Measurements from ENCODE around the gene SOBP.

SOBP gene

GRCh38 chr6:107642095-107642860, 152.4 kb downstream of the SOBP start:
- no peak for DNase-seq

- no peak for DNase-seq
These were observed 153.0 kb downstream of the SOBP start for GRCh38 chr6:107642861-107643328.

- DNase-seq: no peak
These were observed 154.6 kb downstream of the SOBP start for GRCh38 chr6:107644513-107644912.

GRCh38 chr6:107645740-107646139, 155.8 kb downstream of the SOBP start:
- no peak for DNase-seq

GRCh38 chr6:107646176-107646575, 156.3 kb downstream of the SOBP start:
- DNase-seq: no peak

GRCh38 chr6:107646776-107647438, 157.0 kb downstream of the SOBP start:
- no peak for DNase-seq

- no peak for DNase-seq
These were observed 157.6 kb downstream of the SOBP start for GRCh38 chr6:107647439-107647948.

- no peak for DNase-seq
These were observed 159.1 kb downstream of the SOBP start for GRCh38 chr6:107648983-107649382.

- no peak for DNase-seq
These were observed 162.7 kb downstream of the SOBP start for GRCh38 chr6:107652526-107653182.

- no peak for DNase-seq
These were observed 163.3 kb downstream of the SOBP start for GRCh38 chr6:107653183-107653580.

GRCh38 chr6:107653861-107654394, 164.0 kb downstream of the SOBP start:
- no peak for DNase-seq

GRCh38 chr6:107654764-107655163, 164.8 kb downstream of the SOBP start:
- no peak for DNase-seq

- DNase-seq: no peak
These were observed 165.3 kb downstream of the SOBP start for GRCh38 chr6:107655245-107655644.

- no peak for DNase-seq
These were observed 165.9 kb downstream of the SOBP start for GRCh38 chr6:107655864-107656263.

GRCh38 chr6:107656401-107656800, 166.5 kb downstream of the SOBP start:
- no peak for DNase-seq

GRCh38 chr6:107656883-107657282, 167.0 kb downstream of the SOBP start:
- DNase-seq: no peak

GRCh38 chr6:107657373-107657754, 167.4 kb downstream of the SOBP start:
- no peak for DNase-seq

- DNase-seq: peak; percentile 67
These were observed 168.0 kb downstream of the SOBP start for GRCh38 chr6:107657755-107658461.

GRCh38 chr6:107658920-107659865, 169.3 kb downstream of the SOBP start:
- no peak for DNase-seq

- no peak for DNase-seq
These were observed 170.9 kb downstream of the SOBP start for GRCh38 chr6:107660839-107661238.

- DNase-seq: no peak
These were observed 171.4 kb downstream of the SOBP start for GRCh38 chr6:107661291-107661690.

GRCh38 chr6:107662333-107662732, 172.4 kb downstream of the SOBP start:
- no peak for DNase-seq
